ENCODE results near the gene CPNE2. TPM values are rescaled to one million over a fixed set of nuclear protein-coding genes. Genes with fewer than 3 reads are reported as not detected.

CPNE2 gene
- total and polyA plus RNA-seq, 4 donors = 6.8 to 14.6 (median 11.0) TPM

- Histone ChIP-seq H3K36me3 (ENCODE audit: control insufficient read depth in 4 of 4, insufficient read depth in 3 of 4, low read depth in 1 of 4, low read length in 3 of 4) (peaks cover 10 to 26% (median 21%) of the 10 kb centered on the region in 4 donors), H3K27ac (ENCODE audit: low read depth in 1 of 2, low read length in 2 of 2) (no peak overlapping the region), H3K27me3 (ENCODE audit: control insufficient read depth in 4 of 4, insufficient read depth in 4 of 4, low read length in 3 of 4) (no peaks in the 10 kb centered on the region), H3K4me3 (ENCODE audit: low read depth in 1 of 3, low read length in 3 of 3) (no peak overlapping the region), H3K9me3 (ENCODE audit: control insufficient read depth in 4 of 4, low read length in 3 of 4) (no peaks in the 10 kb centered on the region), H3K4me1 (ENCODE audit: control insufficient read depth in 4 of 4, insufficient read depth in 4 of 4, low read length in 3 of 4) (no peaks in the 10 kb centered on the region), H3K9ac (ENCODE audit: low read depth in 1 of 2, low read length in 2 of 2) (no peak overlapping the region)
- TF ChIP-seq RXRA (IDR thresholded peaks at IDR 0.05) (no peak), RAD21 (IDR thresholded peaks at IDR 0.05) (no peak), HNF4G (IDR thresholded peaks at IDR 0.05) (no peak), SP1 (IDR thresholded peaks at IDR 0.05) (no peak), FOXA1 (IDR thresholded peaks at IDR 0.05) (no peak), EGR1 (IDR thresholded peaks at IDR 0.05; ENCODE audit: low read depth in 2 of 2) (no peak), JUND (IDR thresholded peaks at IDR 0.05) (no peak), MAX (IDR thresholded peaks at IDR 0.05) (no peak), NR2F2 (IDR thresholded peaks at IDR 0.05) (no peak), YY1 (IDR thresholded peaks at IDR 0.05) (no peak), ZBTB33 (IDR thresholded peaks at IDR 0.05) (no peak), REST (IDR thresholded peaks at IDR 0.05) (no peak), HNF4A (conservative IDR thresholded peaks at IDR 0.05) (no peak), FOXA2 (IDR thresholded peaks at IDR 0.05) (no peak), GABPA (IDR thresholded peaks at IDR 0.05 in 1 of 2, conservative IDR thresholded peaks at IDR 0.05 in 1 of 2) (no peak), TAF1 (conservative IDR thresholded peaks at IDR 0.05) (no peak)
- TF ChIP-seq, protein P1, sequence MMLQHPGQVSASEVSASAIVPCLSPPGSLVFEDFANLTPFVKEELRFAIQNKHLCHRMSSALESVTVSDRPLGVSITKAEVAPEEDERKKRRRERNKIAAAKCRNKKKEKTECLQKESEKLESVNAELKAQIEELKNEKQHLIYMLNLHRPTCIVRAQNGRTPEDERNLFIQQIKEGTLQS (IDR thresholded peaks at IDR 0.05) = no peak
- TF ChIP-seq, protein P2, sequence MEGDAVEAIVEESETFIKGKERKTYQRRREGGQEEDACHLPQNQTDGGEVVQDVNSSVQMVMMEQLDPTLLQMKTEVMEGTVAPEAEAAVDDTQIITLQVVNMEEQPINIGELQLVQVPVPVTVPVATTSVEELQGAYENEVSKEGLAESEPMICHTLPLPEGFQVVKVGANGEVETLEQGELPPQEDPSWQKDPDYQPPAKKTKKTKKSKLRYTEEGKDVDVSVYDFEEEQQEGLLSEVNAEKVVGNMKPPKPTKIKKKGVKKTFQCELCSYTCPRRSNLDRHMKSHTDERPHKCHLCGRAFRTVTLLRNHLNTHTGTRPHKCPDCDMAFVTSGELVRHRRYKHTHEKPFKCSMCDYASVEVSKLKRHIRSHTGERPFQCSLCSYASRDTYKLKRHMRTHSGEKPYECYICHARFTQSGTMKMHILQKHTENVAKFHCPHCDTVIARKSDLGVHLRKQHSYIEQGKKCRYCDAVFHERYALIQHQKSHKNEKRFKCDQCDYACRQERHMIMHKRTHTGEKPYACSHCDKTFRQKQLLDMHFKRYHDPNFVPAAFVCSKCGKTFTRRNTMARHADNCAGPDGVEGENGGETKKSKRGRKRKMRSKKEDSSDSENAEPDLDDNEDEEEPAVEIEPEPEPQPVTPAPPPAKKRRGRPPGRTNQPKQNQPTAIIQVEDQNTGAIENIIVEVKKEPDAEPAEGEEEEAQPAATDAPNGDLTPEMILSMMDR (IDR thresholded peaks at IDR 0.05; ENCODE audit: low read depth, low read length, missing input control) = no peak
- 90% methylated on average over 6 of the region's 6 CpGs for WGBS
- DNase-seq (ENCODE audit: low spot score) = no peak
Measured at GRCh38 chr16:57153841-57154240, 61.5 kb downstream of the CPNE2 start.
